ENCODE measurements around the gene SCUBE1. TPM values are rescaled to one million over a fixed set of nuclear protein-coding genes. Genes with fewer than 3 reads are reported as not detected.
A peak's percentile ranks its signal among the peaks of the same experiment; 100 is the strongest.

SCUBE1 gene
- polyA plus RNA-seq, 1 donor from 2014 or later, result not detected

- Mint-ChIP-seq H3K4me3 (no peak overlapping the region), H3K9me3 (no peaks in the 10 kb centered on the region), H3K27ac (no peak overlapping the region), H3K27me3 (peaks cover 35% of the 10 kb centered on the region), H3K4me1 (peaks cover 0 to 2% (median 0%) of the 10 kb centered on the region in 3 donors), H3K36me3 (peaks cover 4% of the 10 kb centered on the region)
These were observed 34.9 kb downstream of the SCUBE1 start for GRCh38 chr22:43308060-43308830.

- H3K27ac Mint-ChIP-seq, result no peak overlapping the region
- peaks cover 0 to 2% (median 0%) of the 10 kb centered on the region in 3 donors for H3K4me1 Mint-ChIP-seq
- peaks cover 28% of the 10 kb centered on the region for H3K27me3 Mint-ChIP-seq
- H3K9me3 Mint-ChIP-seq, result no peaks in the 10 kb centered on the region
- H3K4me3 Mint-ChIP-seq, result no peak overlapping the region
- peaks cover 4% of the 10 kb centered on the region for H3K36me3 Mint-ChIP-seq
These were observed 37.4 kb downstream of the SCUBE1 start for GRCh38 chr22:43305806-43306205.

GRCh38 chr22:43304831-43305590 lies 38.2 kb downstream of the SCUBE1 start:
- peaks cover 0 to 2% (median 0%) of the 10 kb centered on the region in 3 donors for H3K4me1 Mint-ChIP-seq
- peaks cover 2% of the 10 kb centered on the region for H3K36me3 Mint-ChIP-seq
- no peak overlapping the region for H3K4me3 Mint-ChIP-seq
- H3K27me3 Mint-ChIP-seq, result peaks cover 28% of the 10 kb centered on the region
- H3K9me3 Mint-ChIP-seq, result no peaks in the 10 kb centered on the region
- no peak overlapping the region for H3K27ac Mint-ChIP-seq

GRCh38 chr22:43303751-43304150 lies 39.4 kb downstream of the SCUBE1 start:
- peaks cover 28% of the 10 kb centered on the region for H3K27me3 Mint-ChIP-seq
- H3K27ac Mint-ChIP-seq, result peak overlapping the region in 1 of 3 donors; percentile 78
- H3K4me1 Mint-ChIP-seq, result peaks cover 0 to 2% (median 0%) of the 10 kb centered on the region in 3 donors
- no peaks in the 10 kb centered on the region for H3K9me3 Mint-ChIP-seq
- peaks cover 2% of the 10 kb centered on the region for H3K36me3 Mint-ChIP-seq
- H3K4me3 Mint-ChIP-seq, result no peak overlapping the region

GRCh38 chr22:43303166-43303565 lies 40.0 kb downstream of the SCUBE1 start:
- H3K36me3 Mint-ChIP-seq, result peaks cover 2% of the 10 kb centered on the region
- H3K9me3 Mint-ChIP-seq, result no peaks in the 10 kb centered on the region
- no peak overlapping the region for H3K27ac Mint-ChIP-seq
- peaks cover 0 to 2% (median 0%) of the 10 kb centered on the region in 3 donors for H3K4me1 Mint-ChIP-seq
- H3K4me3 Mint-ChIP-seq, result no peak overlapping the region
- peaks cover 28% of the 10 kb centered on the region for H3K27me3 Mint-ChIP-seq

- no peaks in the 10 kb centered on the region for H3K4me1 Mint-ChIP-seq
- H3K9me3 Mint-ChIP-seq, result no peaks in the 10 kb centered on the region
- no peak overlapping the region for H3K4me3 Mint-ChIP-seq
- H3K27ac Mint-ChIP-seq, result no peak overlapping the region
- peaks cover 24% of the 10 kb centered on the region for H3K27me3 Mint-ChIP-seq
- H3K36me3 Mint-ChIP-seq, result peaks cover 2% of the 10 kb centered on the region
These were observed 40.6 kb downstream of the SCUBE1 start for GRCh38 chr22:43302531-43303041.

GRCh38 chr22:43301866-43302265 lies 41.3 kb downstream of the SCUBE1 start:
- Mint-ChIP-seq H3K36me3 (peaks cover 2% of the 10 kb centered on the region), H3K4me3 (no peak overlapping the region), H3K27me3 (peaks cover 21% of the 10 kb centered on the region), H3K27ac (no peak overlapping the region), H3K9me3 (no peaks in the 10 kb centered on the region), H3K4me1 (no peaks in the 10 kb centered on the region)

- Mint-ChIP-seq H3K27me3 (peaks cover 18% of the 10 kb centered on the region), H3K9me3 (no peaks in the 10 kb centered on the region), H3K4me1 (no peaks in the 10 kb centered on the region), H3K27ac (no peak overlapping the region), H3K36me3 (peaks cover 2% of the 10 kb centered on the region), H3K4me3 (no peak overlapping the region)
These were observed 42.1 kb downstream of the SCUBE1 start for GRCh38 chr22:43300891-43301676.

GRCh38 chr22:43299736-43300135 lies 43.4 kb downstream of the SCUBE1 start:
- Mint-ChIP-seq H3K36me3 (no peaks in the 10 kb centered on the region), H3K9me3 (no peaks in the 10 kb centered on the region), H3K27me3 (peaks cover 15% of the 10 kb centered on the region)

GRCh38 chr22:43298062-43298801 lies 44.9 kb downstream of the SCUBE1 start:
- H3K27ac Mint-ChIP-seq, result no peak overlapping the region
- H3K9me3 Mint-ChIP-seq, result no peaks in the 10 kb centered on the region
- peaks cover 7% of the 10 kb centered on the region for H3K27me3 Mint-ChIP-seq
- no peak overlapping the region for H3K4me3 Mint-ChIP-seq
- H3K4me1 Mint-ChIP-seq, result no peaks in the 10 kb centered on the region
- no peaks in the 10 kb centered on the region for H3K36me3 Mint-ChIP-seq

More at GRCh38 chr22:43299736-43300135, 43.4 kb downstream of the SCUBE1 start:
- Mint-ChIP-seq H3K27ac (no peak overlapping the region), H3K4me3 (no peak overlapping the region), H3K4me1 (no peaks in the 10 kb centered on the region)

GRCh38 chr22:43297270-43298061 lies 45.7 kb downstream of the SCUBE1 start:
- Mint-ChIP-seq H3K4me1 (no peaks in the 10 kb centered on the region), H3K27me3 (peaks cover 5% of the 10 kb centered on the region), H3K27ac (no peak overlapping the region)

GRCh38 chr22:43296276-43296902 lies 46.8 kb downstream of the SCUBE1 start:
- H3K36me3 Mint-ChIP-seq, result no peaks in the 10 kb centered on the region

More at GRCh38 chr22:43297270-43298061, 45.7 kb downstream of the SCUBE1 start:
- H3K9me3 Mint-ChIP-seq, result no peaks in the 10 kb centered on the region
- no peak overlapping the region for H3K4me3 Mint-ChIP-seq
- H3K36me3 Mint-ChIP-seq, result no peaks in the 10 kb centered on the region

GRCh38 chr22:43295660-43296059 lies 47.5 kb downstream of the SCUBE1 start:
- Mint-ChIP-seq H3K4me3 (no peak overlapping the region), H3K9me3 (no peaks in the 10 kb centered on the region), H3K36me3 (no peaks in the 10 kb centered on the region), H3K27ac (no peak overlapping the region), H3K4me1 (no peaks in the 10 kb centered on the region), H3K27me3 (peaks cover 5% of the 10 kb centered on the region)

More at GRCh38 chr22:43296276-43296902, 46.8 kb downstream of the SCUBE1 start:
- Mint-ChIP-seq H3K27me3 (peaks cover 5% of the 10 kb centered on the region), H3K27ac (no peak overlapping the region), H3K9me3 (no peaks in the 10 kb centered on the region), H3K4me3 (no peak overlapping the region), H3K4me1 (no peaks in the 10 kb centered on the region)

Data from IgD-negative memory B cell (primary cell).